Measurements from ENCODE around the gene SLC41A3.

GRCh38 chr3:126119008-126119675 is 35.2 kb upstream of the SLC41A3 start:
- TF ChIP-seq, protein P1, sequence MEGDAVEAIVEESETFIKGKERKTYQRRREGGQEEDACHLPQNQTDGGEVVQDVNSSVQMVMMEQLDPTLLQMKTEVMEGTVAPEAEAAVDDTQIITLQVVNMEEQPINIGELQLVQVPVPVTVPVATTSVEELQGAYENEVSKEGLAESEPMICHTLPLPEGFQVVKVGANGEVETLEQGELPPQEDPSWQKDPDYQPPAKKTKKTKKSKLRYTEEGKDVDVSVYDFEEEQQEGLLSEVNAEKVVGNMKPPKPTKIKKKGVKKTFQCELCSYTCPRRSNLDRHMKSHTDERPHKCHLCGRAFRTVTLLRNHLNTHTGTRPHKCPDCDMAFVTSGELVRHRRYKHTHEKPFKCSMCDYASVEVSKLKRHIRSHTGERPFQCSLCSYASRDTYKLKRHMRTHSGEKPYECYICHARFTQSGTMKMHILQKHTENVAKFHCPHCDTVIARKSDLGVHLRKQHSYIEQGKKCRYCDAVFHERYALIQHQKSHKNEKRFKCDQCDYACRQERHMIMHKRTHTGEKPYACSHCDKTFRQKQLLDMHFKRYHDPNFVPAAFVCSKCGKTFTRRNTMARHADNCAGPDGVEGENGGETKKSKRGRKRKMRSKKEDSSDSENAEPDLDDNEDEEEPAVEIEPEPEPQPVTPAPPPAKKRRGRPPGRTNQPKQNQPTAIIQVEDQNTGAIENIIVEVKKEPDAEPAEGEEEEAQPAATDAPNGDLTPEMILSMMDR (IDR thresholded peaks at IDR 0.05), result no peak
- no peak for TF ChIP-seq RCOR1 (IDR thresholded peaks at IDR 0.05; ENCODE audit: low read depth, low read length)
- no peak for TF ChIP-seq KDM5A (IDR thresholded peaks at IDR 0.05)
- no peak for TF ChIP-seq POLR2A (IDR thresholded peaks at IDR 0.05; ENCODE audit: low read length)
- no peak for TF ChIP-seq CHD2 (IDR thresholded peaks at IDR 0.05; ENCODE audit: low read length, partially characterized antibody)
- TF ChIP-seq HDAC2 (IDR thresholded peaks at IDR 0.05), result no peak
